Stimulated activated naive CD8-positive, alpha-beta T cell treated with anti-CD3 and anti-CD28 coated beads, Interleukin-15, amount 100 ng/mL, for 72 hours (primary cell): ENCODE measurements around the gene PRSS3.
"Not testable (repeated sequence)": the region's sequence is repeated elsewhere in the genome, so short reads cannot be mapped to it uniquely, and the experiment has no call there.

ENCODE experiments used
- ATAC-seq: fragments of 150-1000 bp; cut with Tn5 transposase; 2 replicates; pipeline ENCODE4 v1.10.0; 2021; ENCODE audit warnings: mild to moderate bottlenecking, moderate library complexity
- DNase-seq, 2 donors: peaks; one replicate each; pipeline ENCODE4 v3.0.0; 2021 to 2022
- H3K27ac Mint-ChIP-seq, 2 donors: one replicate each; pipeline ENCODE4 v1.8.0; 2022; ENCODE audit warnings: mild to moderate bottlenecking in 2 of 2, mixed read lengths in 2 of 2, moderate library complexity in 2 of 2
- H3K27me3 Mint-ChIP-seq: one replicate; pipeline ENCODE4 v1.8.0; 2022; ENCODE audit warnings: mixed read lengths
- H3K4me1 Mint-ChIP-seq: one replicate; pipeline ENCODE4 v1.8.0; 2022; ENCODE audit warnings: mild to moderate bottlenecking, mixed read lengths
- H3K4me3 Mint-ChIP-seq, 2 donors: one replicate each; pipeline ENCODE4 v1.8.0; 2022; ENCODE audit warnings: mild to moderate bottlenecking in 2 of 2, mixed read lengths in 2 of 2, moderate library complexity in 1 of 2
- H3K9me3 Mint-ChIP-seq, 2 donors: one replicate each; pipeline ENCODE4 v1.8.0; 2022; ENCODE audit warnings: mixed read lengths in 2 of 2

The PRSS3 gene

GRCh38 chr9:33820231-33820745 lies 24.9 kb downstream of the PRSS3 start:
- H3K27me3 Mint-ChIP-seq = no peaks in the 10 kb centered on the region
- H3K4me3 Mint-ChIP-seq = peak overlapping the region in 1 of 2 donors; percentile 92
- H3K9me3 Mint-ChIP-seq = no peaks in the 10 kb centered on the region
- H3K27ac Mint-ChIP-seq = no peak overlapping the region
- H3K4me1 Mint-ChIP-seq = peaks cover 53% of the 10 kb centered on the region
- DNase-seq (no peak), ATAC-seq (no peak)

DNA sequence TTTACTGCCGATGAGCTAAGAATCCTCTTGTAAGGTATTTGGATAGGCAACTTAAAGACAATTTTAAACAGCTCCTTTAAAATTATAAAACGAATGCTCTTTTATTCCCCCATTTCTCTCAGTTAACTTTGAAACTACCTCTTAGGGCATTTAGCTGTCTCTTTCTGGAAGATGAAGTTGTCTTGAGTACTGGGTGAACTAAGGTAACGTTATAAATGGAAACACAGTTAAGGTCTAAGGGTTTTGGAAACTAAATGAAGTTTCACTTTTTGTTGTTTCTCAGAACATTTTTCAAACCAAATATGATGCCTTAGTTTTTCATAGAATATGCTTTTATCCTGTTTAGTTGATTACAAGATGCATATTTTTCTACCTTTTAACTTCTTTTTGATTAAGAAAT lies 28.4 kb downstream of the PRSS3 start:
- Mint-ChIP-seq H3K4me1 (peaks cover 36% of the 10 kb centered on the region), H3K27ac (no peak overlapping the region), H3K27me3 (no peaks in the 10 kb centered on the region), H3K9me3 (no peaks in the 10 kb centered on the region), H3K4me3 (no peak overlapping the region)
- no peak for ATAC-seq
- no peak for DNase-seq

DNA sequence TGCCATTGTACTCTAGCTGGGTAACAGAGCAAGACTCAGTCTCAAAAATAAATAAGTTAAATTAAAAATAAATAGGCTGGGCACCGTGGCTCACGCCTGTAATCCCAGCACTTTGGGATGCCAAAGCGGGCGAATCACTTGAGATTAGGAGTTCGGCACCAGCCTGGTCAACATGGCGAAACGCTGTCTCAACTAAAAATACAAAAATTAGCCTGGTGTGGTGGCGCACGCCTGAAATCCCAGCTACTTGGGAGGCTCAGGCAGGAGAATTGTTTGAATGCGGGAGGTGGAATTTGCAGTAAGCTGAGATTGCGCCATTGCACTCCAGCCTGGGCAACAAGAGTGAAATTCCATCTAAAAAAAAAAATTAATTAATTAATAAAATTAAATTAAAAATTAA lies 31.9 kb downstream of the PRSS3 start:
- not testable (repeated sequence) for H3K27me3 Mint-ChIP-seq, H3K4me3 Mint-ChIP-seq, DNase-seq, H3K27ac Mint-ChIP-seq, H3K9me3 Mint-ChIP-seq, ATAC-seq
- peaks cover 10% of the 10 kb centered on the region for H3K4me1 Mint-ChIP-seq

- not testable (repeated sequence) for DNase-seq, H3K9me3 Mint-ChIP-seq, H3K4me3 Mint-ChIP-seq, H3K4me1 Mint-ChIP-seq, H3K27ac Mint-ChIP-seq, H3K27me3 Mint-ChIP-seq, ATAC-seq
Measured at GRCh38 chr9:33829641-33830230, 34.4 kb downstream of the PRSS3 start.

DNA sequence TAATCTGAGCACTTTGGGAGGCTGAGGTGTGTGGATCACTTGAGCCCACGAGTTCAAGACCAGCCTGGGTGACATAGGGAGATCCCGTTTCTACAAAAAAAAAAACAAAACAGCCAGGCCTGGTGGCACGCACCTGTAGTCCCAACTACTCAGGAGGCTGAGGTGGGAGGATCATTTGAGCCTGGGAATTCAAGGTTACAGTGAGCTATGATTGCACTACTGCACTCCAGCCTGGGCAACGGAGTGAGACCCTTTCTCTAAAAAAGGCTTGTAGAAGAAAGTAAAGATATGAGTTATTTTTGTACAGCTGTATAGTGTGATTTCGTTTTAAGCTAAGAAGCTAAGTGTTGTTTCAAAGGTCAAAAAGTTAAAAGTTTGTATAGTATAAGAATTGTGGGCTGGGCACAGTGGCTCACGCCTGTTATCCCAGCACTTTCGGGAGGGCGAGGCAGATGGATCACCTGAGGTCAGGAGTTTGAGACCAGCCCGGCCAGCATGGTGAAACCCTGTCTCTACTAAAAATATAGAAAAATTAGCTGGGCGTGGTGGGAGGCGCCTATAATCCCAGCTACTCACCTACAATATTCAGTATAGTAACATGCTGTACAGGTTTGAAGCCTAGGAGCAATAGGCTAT lies 40.4 kb downstream of the PRSS3 start:
- Mint-ChIP-seq H3K27ac (peak overlapping the region; percentile 79 to 85), H3K4me3 (peak overlapping the region in 1 of 2 donors; percentile 26), H3K4me1 (peaks cover 44% of the 10 kb centered on the region), H3K9me3 (no peaks in the 10 kb centered on the region), H3K27me3 (no peaks in the 10 kb centered on the region)
- ATAC-seq (no peak), DNase-seq (no peak)

- ATAC-seq (peak; percentile 99), DNase-seq (peak in 1 of 2 donors; percentile 45)
- Mint-ChIP-seq H3K4me1 (peaks cover 46% of the 10 kb centered on the region), H3K4me3 (peak overlapping the region in 1 of 2 donors; percentile 64), H3K27ac (peak overlapping the region; percentile 82 to 85)
- H3K9me3 Mint-ChIP-seq, H3K27me3 Mint-ChIP-seq: not testable (repeated sequence)
Measured at GRCh38 chr9:33836261-33836660, 40.9 kb downstream of the PRSS3 start.

DNA sequence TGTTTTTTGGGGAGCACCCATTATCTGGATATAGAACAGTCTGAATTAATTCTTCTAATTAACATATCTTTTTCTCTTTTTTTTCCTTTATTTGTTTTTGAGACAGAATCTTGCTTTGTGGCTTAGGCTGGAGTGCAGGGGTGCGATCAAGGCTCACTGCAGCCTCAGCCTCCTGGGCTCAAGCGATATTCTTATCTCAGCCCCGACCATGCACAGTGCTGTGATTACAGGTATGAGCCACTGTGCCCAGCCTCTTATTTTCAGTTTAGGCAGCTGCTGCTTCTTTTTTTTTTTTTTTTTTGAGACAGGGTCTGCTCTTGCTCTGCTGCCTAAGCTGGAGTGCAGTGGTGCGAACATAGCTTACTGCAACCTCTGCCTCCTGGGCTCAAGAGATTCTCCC lies 41.8 kb downstream of the PRSS3 start:
- no peak for DNase-seq
- peak overlapping the region in 1 of 2 donors; percentile 50 for H3K4me3 Mint-ChIP-seq
- no peaks in the 10 kb centered on the region for H3K27me3 Mint-ChIP-seq
- ATAC-seq = no peak
- H3K27ac Mint-ChIP-seq = no peak overlapping the region
- H3K9me3 Mint-ChIP-seq = no peaks in the 10 kb centered on the region
- peaks cover 54% of the 10 kb centered on the region for H3K4me1 Mint-ChIP-seq

DNA sequence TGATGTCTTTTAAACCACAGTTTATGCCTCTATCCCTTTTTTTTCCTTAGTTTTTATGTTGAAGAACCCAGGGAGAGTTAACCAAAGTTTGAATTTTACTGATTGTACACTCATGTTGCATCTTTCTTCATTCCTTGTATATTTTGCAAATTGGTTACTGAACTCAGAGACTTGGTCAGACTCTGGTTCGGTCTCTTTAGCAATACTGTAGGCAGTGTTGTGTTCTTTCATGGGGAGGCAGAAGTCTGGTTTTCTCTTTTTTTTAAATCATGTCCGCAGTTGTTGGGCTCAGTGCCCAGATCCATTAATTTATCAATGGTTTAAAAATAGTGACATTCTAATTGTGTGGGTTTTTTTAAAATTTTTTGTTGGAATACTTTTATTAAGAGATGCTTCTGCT lies 45.0 kb downstream of the PRSS3 start:
- H3K27ac Mint-ChIP-seq = no peak overlapping the region
- DNase-seq (no peak), ATAC-seq (no peak)
- no peaks in the 10 kb centered on the region for H3K9me3 Mint-ChIP-seq
- no peaks in the 10 kb centered on the region for H3K27me3 Mint-ChIP-seq
- H3K4me1 Mint-ChIP-seq = peaks cover 62% of the 10 kb centered on the region
- no peak overlapping the region for H3K4me3 Mint-ChIP-seq

GRCh38 chr9:33843312-33843961 lies 48.1 kb downstream of the PRSS3 start:
- H3K27ac Mint-ChIP-seq = no peak overlapping the region
- H3K4me1 Mint-ChIP-seq = peaks cover 55% of the 10 kb centered on the region
- ATAC-seq = no peak
- no peaks in the 10 kb centered on the region for H3K9me3 Mint-ChIP-seq
- DNase-seq = no peak
- H3K4me3 Mint-ChIP-seq = no peak overlapping the region
- H3K27me3 Mint-ChIP-seq = no peaks in the 10 kb centered on the region

GRCh38 chr9:33846231-33846630 lies 50.9 kb downstream of the PRSS3 start:
- DNase-seq = no peak
- peaks cover 50% of the 10 kb centered on the region for H3K4me1 Mint-ChIP-seq
- no peaks in the 10 kb centered on the region for H3K27me3 Mint-ChIP-seq
- no peak overlapping the region for H3K27ac Mint-ChIP-seq
- ATAC-seq = no peak
- no peak overlapping the region for H3K4me3 Mint-ChIP-seq
- H3K9me3 Mint-ChIP-seq = no peaks in the 10 kb centered on the region

GRCh38 chr9:33847894-33848205 lies 52.5 kb downstream of the PRSS3 start:
- not testable (repeated sequence) for ATAC-seq, DNase-seq, H3K4me3 Mint-ChIP-seq, H3K9me3 Mint-ChIP-seq, H3K27me3 Mint-ChIP-seq
- Mint-ChIP-seq H3K27ac (peak overlapping the region in 1 of 2 donors; percentile 4), H3K4me1 (peaks cover 34% of the 10 kb centered on the region)
